ENCODE measurements around the gene CMKLR1.

CMKLR1 gene

GRCh38 chr12:108240027-108240785 is 98.9 kb downstream of the CMKLR1 start:
- no peak overlapping the region for H3K27ac Mint-ChIP-seq
- peaks cover 55% of the 10 kb centered on the region for H3K27me3 Mint-ChIP-seq (ENCODE audit: low read depth)
- H3K4me1 Mint-ChIP-seq = no peaks in the 10 kb centered on the region
- peaks cover 9% of the 10 kb centered on the region for H3K9me3 Mint-ChIP-seq
- H3K4me3 Mint-ChIP-seq = no peak overlapping the region
- TF ChIP-seq CTCF (IDR thresholded peaks at IDR 0.05; ENCODE audit: unreplicated experiment in 3 of 3) = no peak
- H3K36me3 Mint-ChIP-seq (ENCODE audit: low read depth) = no peaks in the 10 kb centered on the region

GRCh38 chr12:108239378-108239777 is 99.7 kb downstream of the CMKLR1 start:
- Mint-ChIP-seq H3K4me1 (no peaks in the 10 kb centered on the region), H3K36me3 (ENCODE audit: low read depth) (no peaks in the 10 kb centered on the region), H3K27ac (no peak overlapping the region), H3K9me3 (peaks cover 9% of the 10 kb centered on the region), H3K27me3 (ENCODE audit: low read depth) (peaks cover 60% of the 10 kb centered on the region), H3K4me3 (no peak overlapping the region)
- no peak for TF ChIP-seq CTCF (IDR thresholded peaks at IDR 0.05; ENCODE audit: unreplicated experiment in 3 of 3)

GRCh38 chr12:108238474-108238873 is 100.6 kb downstream of the CMKLR1 start:
- no peaks in the 10 kb centered on the region for H3K4me1 Mint-ChIP-seq
- H3K9me3 Mint-ChIP-seq = peaks cover 9% of the 10 kb centered on the region
- no peak overlapping the region for H3K4me3 Mint-ChIP-seq
- H3K27me3 Mint-ChIP-seq (ENCODE audit: low read depth) = peaks cover 60% of the 10 kb centered on the region
- TF ChIP-seq CTCF (IDR thresholded peaks at IDR 0.05; ENCODE audit: unreplicated experiment in 3 of 3) = no peak
- H3K36me3 Mint-ChIP-seq (ENCODE audit: low read depth) = no peaks in the 10 kb centered on the region
- H3K27ac Mint-ChIP-seq = no peak overlapping the region
